SK-N-SH treated with all-trans-retinoic acid at 6 μM for 48 hours (cell line): ENCODE data around the gene PSMA7.

Source experiments
- TSHZ2 ChIP-seq: fragments of 250-450 bp; sonication (Bioruptor Pico); IDR thresholded peaks from 2 replicates; pipeline ENCODE4 v1.5.0; 2020; ENCODE audit warnings: mild to moderate bottlenecking, moderate library complexity
- ZFP3 ChIP-seq: fragments of 250-450 bp; sonication (Bioruptor Pico); IDR thresholded peaks from 2 replicates; pipeline ENCODE4 v1.5.0; 2020; ENCODE audit warnings: mild to moderate bottlenecking, moderate library complexity

- no peak for TF ChIP-seq TSHZ2
- no peak for TF ChIP-seq ZFP3 (CRISPR knock-in tag)
Measured at GRCh38 chr20:62163485-62163865, 20.3 kb upstream of the PSMA7 start.
